Globus pallidus (tissue), 1 donor: ENCODE data around the gene TNS2.

Experiments used
- DNase-seq: peaks from one replicate; pipeline ENCODE4 v3.0.0-alpha.2; 2015; ENCODE audit warnings: low spot score

Gene TNS2

GRCh38 chr12:53113136-53113705, 63.4 kb downstream of the TNS2 start:
- no peak for DNase-seq

GRCh38 chr12:53113951-53114350, 64.1 kb downstream of the TNS2 start:
- no peak for DNase-seq
